ENCODE data around the gene SLX4IP. TPM values are rescaled to one million over a fixed set of nuclear protein-coding genes. Genes with fewer than 3 reads are reported as not detected.

Gene SLX4IP
- total RNA-seq, 2 donors from 2014 or later: 7.0 to 8.2 TPM

DNA sequence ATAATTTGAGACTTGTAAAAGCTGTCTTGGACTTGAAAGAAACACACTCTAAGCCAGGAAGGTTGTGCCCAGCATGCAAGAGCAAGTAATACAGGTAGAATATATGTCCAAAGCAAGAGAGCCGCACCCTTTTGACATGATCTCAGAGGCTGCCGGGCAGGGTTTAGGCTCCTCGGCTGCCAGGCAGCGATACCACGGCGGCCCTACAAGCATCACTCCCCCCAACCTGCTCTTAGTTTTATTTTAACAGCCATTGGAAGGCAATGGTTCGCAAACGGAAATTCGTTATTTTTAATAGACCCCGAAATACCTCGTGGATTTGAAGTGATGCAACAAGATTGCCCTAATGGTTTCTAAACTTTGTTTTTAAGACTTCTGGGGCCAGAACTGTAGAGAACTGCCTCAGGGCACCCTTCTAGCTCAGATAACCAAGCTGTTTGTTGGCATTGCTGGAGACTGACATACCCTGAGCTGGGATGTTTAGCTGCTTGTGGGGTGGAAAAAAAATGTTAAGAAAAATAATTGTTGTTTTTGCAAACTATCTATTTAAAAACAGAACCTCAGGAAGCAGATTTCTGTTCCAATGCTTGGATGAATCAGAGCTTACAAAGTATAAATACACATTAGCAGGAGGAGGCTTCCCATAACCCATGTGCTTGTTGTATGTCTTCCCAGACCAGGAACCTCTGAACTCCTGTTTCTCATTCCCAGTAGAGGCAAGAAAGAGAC is 199.7 kb downstream of the SLX4IP start:
- no peak overlapping the region for H3K4me3 ChIP-seq
- no peaks in the 10 kb centered on the region for H3K27me3 ChIP-seq (replicated peaks; ENCODE audit: insufficient read depth)
- 53% methylated on average over 11 of the region's 11 CpGs for WGBS
- no peaks in the 10 kb centered on the region for H3K9me3 ChIP-seq
- H3K27ac ChIP-seq: peak overlapping the region; percentile 3 to 60
- TF ChIP-seq POLR2A (IDR thresholded peaks at IDR 0.05) (no peak), POLR2AphosphoS5 (IDR thresholded peaks at IDR 0.05) (peak; percentile 10), CTCF (IDR thresholded peaks at IDR 0.05) (no peak)
- DNase-seq (ENCODE audit: low spot score): peak; percentile 54
- intact Hi-C loops (cut with DNase I): loop anchor here (5.0 kb wide), 1 partner anchor 38 kb away; no protein-coding TSS in a partner anchor
- H3K36me3 ChIP-seq: peaks cover 2 to 3% of the 10 kb centered on the region in 2 donors
- H3K4me1 ChIP-seq (replicated peaks): no peaks in the 10 kb centered on the region

- H3K9me3 ChIP-seq: no peaks in the 10 kb centered on the region
- no peak for TF ChIP-seq POLR2AphosphoS5 (IDR thresholded peaks at IDR 0.05)
- no peak for TF ChIP-seq CTCF (IDR thresholded peaks at IDR 0.05)
- TF ChIP-seq POLR2A (IDR thresholded peaks at IDR 0.05): no peak
- H3K27ac ChIP-seq: peak overlapping the region; percentile 59 to 60
- peaks cover 3 to 10% of the 10 kb centered on the region in 2 donors for H3K36me3 ChIP-seq
- H3K4me1 ChIP-seq (replicated peaks): no peaks in the 10 kb centered on the region
- no peak overlapping the region for H3K4me3 ChIP-seq
- no peaks in the 10 kb centered on the region for H3K27me3 ChIP-seq (replicated peaks; ENCODE audit: insufficient read depth)
- 92% methylated on average over 5 of the region's 5 CpGs for WGBS
- no peak for DNase-seq (ENCODE audit: low spot score)
- intact Hi-C loops (cut with DNase I): loop anchor here (5.0 kb wide), 1 partner anchor 38 kb away; no protein-coding TSS in a partner anchor
Observed at GRCh38 chr20:10635476-10636208, 200.5 kb downstream of the SLX4IP start.

GRCh38 chr20:10636326-10636818 is 201.3 kb downstream of the SLX4IP start:
- H3K27ac ChIP-seq: peak overlapping the region; percentile 59 to 60
- intact Hi-C loops (cut with DNase I): loop anchor here (5.0 kb wide), 1 partner anchor 39 kb away; no protein-coding TSS in a partner anchor
- no peak for TF ChIP-seq POLR2AphosphoS5 (IDR thresholded peaks at IDR 0.05)
- TF ChIP-seq CTCF (IDR thresholded peaks at IDR 0.05): no peak
- TF ChIP-seq POLR2A (IDR thresholded peaks at IDR 0.05): no peak
- no peak for DNase-seq (ENCODE audit: low spot score)
- no peak overlapping the region for H3K4me3 ChIP-seq
- no peaks in the 10 kb centered on the region for H3K9me3 ChIP-seq
- H3K27me3 ChIP-seq (replicated peaks; ENCODE audit: insufficient read depth): no peaks in the 10 kb centered on the region
- no peaks in the 10 kb centered on the region for H3K4me1 ChIP-seq (replicated peaks)
- H3K36me3 ChIP-seq: peaks cover 4 to 17% of the 10 kb centered on the region in 2 donors
- WGBS: 63% methylated on average over 5 of the region's 5 CpGs

DNA sequence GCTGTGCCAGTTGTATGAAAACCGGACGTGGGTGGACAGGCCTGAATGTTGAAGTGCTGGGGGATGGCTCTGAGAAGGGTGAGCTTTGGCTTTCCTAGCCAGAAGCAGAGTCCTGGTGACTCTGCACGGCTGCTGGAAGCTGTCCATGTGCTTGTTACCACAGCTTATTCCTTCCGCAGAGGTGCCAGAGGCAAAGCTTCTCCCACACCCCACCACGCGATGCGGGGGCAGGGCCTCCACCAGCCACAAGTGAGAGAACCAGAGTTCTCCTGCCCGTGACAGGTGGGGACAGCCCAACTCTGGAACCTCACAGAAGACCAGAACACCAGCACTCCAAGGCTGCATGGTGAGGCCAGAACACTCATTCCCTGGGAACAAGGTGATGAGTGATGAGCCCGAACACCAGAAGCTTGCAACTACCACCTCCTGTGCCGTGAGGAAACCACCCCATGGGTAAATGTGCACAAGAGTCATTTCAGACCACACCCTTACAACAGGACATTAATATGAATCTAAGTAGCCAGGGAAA is 202.0 kb downstream of the SLX4IP start:
- intact Hi-C loops (cut with DNase I): loop anchor here (5.0 kb wide), 1 partner anchor 40 kb away; no protein-coding TSS in a partner anchor
- H3K9me3 ChIP-seq: no peaks in the 10 kb centered on the region
- H3K4me1 ChIP-seq (replicated peaks): no peaks in the 10 kb centered on the region
- peaks cover 11 to 23% of the 10 kb centered on the region in 2 donors for H3K36me3 ChIP-seq
- no peak for DNase-seq (ENCODE audit: low spot score)
- no peak overlapping the region for H3K4me3 ChIP-seq
- WGBS: 34% methylated on average over 10 of the region's 10 CpGs
- H3K27ac ChIP-seq: peak overlapping the region; percentile 59 to 60
- no peaks in the 10 kb centered on the region for H3K27me3 ChIP-seq (replicated peaks; ENCODE audit: insufficient read depth)
- TF ChIP-seq CTCF (IDR thresholded peaks at IDR 0.05): no peak
- no peak for TF ChIP-seq POLR2AphosphoS5 (IDR thresholded peaks at IDR 0.05)
- no peak for TF ChIP-seq POLR2A (IDR thresholded peaks at IDR 0.05)

All from prostate gland (tissue), 2 donors.